ENCODE data around the gene FOXP1. TPM values are rescaled to one million over a fixed set of nuclear protein-coding genes. Genes with fewer than 3 reads are reported as not detected.

FOXP1 gene
- total RNA-seq, 1 experiment from 2014 or later = 75.3 TPM

DNA sequence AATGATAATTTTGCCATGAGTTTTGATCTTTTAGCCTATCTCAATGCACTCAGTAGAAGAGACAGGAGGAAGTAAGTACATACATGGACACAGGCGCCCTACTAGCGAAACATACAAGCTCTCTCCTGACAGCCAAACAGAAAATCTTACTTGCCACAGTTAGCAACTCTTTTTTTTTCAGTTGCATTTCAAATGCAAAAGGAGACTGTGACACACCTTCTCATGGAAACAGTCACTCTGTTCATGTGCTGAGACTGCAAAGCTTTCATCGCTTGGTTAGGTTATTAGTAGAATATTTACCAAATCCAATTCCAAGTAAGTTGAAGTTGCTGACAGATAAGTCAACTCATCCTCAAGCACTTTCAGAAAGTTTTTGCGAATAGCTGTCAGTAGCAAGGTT, 223.3 kb downstream of the FOXP1 start:
- H2BK20ac ChIP-seq (ENCODE audit: low read depth, low read length, poor library complexity, severe bottlenecking) = no peak overlapping the region
- WGBS (ENCODE audit: extremely low coverage, insufficient read length, low lambda C conversion rate) = no CpG with 5 or more reads among the region's 4 CpGs

More for the DNA sequence above, 223.3 kb downstream of the FOXP1 start:
- Mint-ChIP-seq H3K27me3 (ENCODE audit: low read depth) (no peaks in the 10 kb centered on the region), H3K4me1 (peaks cover 0 to 2% of the 10 kb centered on the region in 2 experiments; a peak in 1 of 4 replicates), H3K4me3 (no peak overlapping the region), H3K27ac (no peak overlapping the region), H3K9me3 (no peaks in the 10 kb centered on the region), H3K36me3 (ENCODE audit: insufficient read depth in 1 of 3, low read depth in 3 of 3) (no peaks in the 10 kb centered on the region)
- H3K9ac ChIP-seq (ENCODE audit: extremely low read depth, insufficient read length, low read length) = no peak overlapping the region
- H4K91ac ChIP-seq (ENCODE audit: insufficient read length, low read depth, low read length) = no peak overlapping the region
- no peak overlapping the region for H4K5ac ChIP-seq (ENCODE audit: insufficient read length, low read depth, low read length)
- no peaks in the 10 kb centered on the region; the same call in 1 of the 2 replicates for H3K4me1 ChIP-seq (ENCODE audit: insufficient read depth, low read length)
- no peak overlapping the region for H3K23ac ChIP-seq (ENCODE audit: insufficient read length, low read depth, low read length)
- H3K18ac ChIP-seq (ENCODE audit: insufficient read length, low read depth, low read length) = no peak overlapping the region
- H3K27ac ChIP-seq (ENCODE audit: insufficient read length, low read depth, low read length) = no peak overlapping the region
- no peaks in the 10 kb centered on the region for H3K79me1 ChIP-seq (ENCODE audit: insufficient read depth, low read depth, low read length, poor library complexity, severe bottlenecking)
- no peak overlapping the region for H2BK5ac ChIP-seq (ENCODE audit: insufficient read length, low read length)
- H3K14ac ChIP-seq (ENCODE audit: insufficient read depth, low read length) = no peak overlapping the region
- no peak overlapping the region for H2BK15ac ChIP-seq (ENCODE audit: low read depth, low read length)
- no peak overlapping the region for H2BK120ac ChIP-seq (ENCODE audit: low read depth, low read length, poor library complexity, severe bottlenecking)
- H3K9me3 ChIP-seq (ENCODE audit: control insufficient read depth, low read depth, low read length) = no peaks in the 10 kb centered on the region
- no peak overlapping the region for H3T11ph ChIP-seq (ENCODE audit: low read length)
- H3K4ac ChIP-seq (ENCODE audit: low read depth, low read length) = no peak overlapping the region
- H2AK5ac ChIP-seq (ENCODE audit: insufficient read length, low read length) = no peak overlapping the region
- no peak for TF ChIP-seq CTCF (conservative IDR thresholded peaks at IDR 0.05)
- no peaks in the 10 kb centered on the region for H3K23me2 ChIP-seq (ENCODE audit: insufficient read length, low read depth, low read length, poor library complexity, severe bottlenecking)
- no peak for DNase-seq
- H4K20me1 ChIP-seq (ENCODE audit: control insufficient read depth, insufficient read depth, insufficient read length) = no peaks in the 10 kb centered on the region
- no peaks in the 10 kb centered on the region for H3K79me2 ChIP-seq (ENCODE audit: insufficient read depth, low read length)
- no peak overlapping the region for H3K4me2 ChIP-seq (ENCODE audit: insufficient read depth, insufficient read length, low read length)
- H3K56ac ChIP-seq (ENCODE audit: insufficient read length, low read depth, low read length) = no peak overlapping the region
- H3K27me3 ChIP-seq (ENCODE audit: insufficient read depth, low read length) = no peaks in the 10 kb centered on the region
- no peak overlapping the region for H4K8ac ChIP-seq (replicated peaks; ENCODE audit: insufficient read length, low read depth, low read length)
- no peak overlapping the region for H2AFZ ChIP-seq (ENCODE audit: low read length)
- no peak overlapping the region for H2BK12ac ChIP-seq (ENCODE audit: insufficient read length, low read depth, low read length)

All from H9 (cell line).